HFFc6 (cell line): ENCODE data around the gene P3H4. TPM values are rescaled to one million over a fixed set of nuclear protein-coding genes. Genes with fewer than 3 reads are reported as not detected.

Experiments used
- DNase-seq: peaks from one replicate; pipeline ENCODE4 v3.0.0-alpha.2; 2018
- H3K27ac Mint-ChIP-seq: 2 replicates; pipeline ENCODE4 v1.8.0; 2020; ENCODE audit warnings: mild to moderate bottlenecking, mixed read lengths
- H3K27me3 Mint-ChIP-seq: 2 replicates; pipeline ENCODE4 v1.8.0; 2021; ENCODE audit warnings: mild to moderate bottlenecking, moderate library complexity, mixed read lengths; ENCODE audit not compliant: insufficient read depth
- H3K36me3 Mint-ChIP-seq: 2 replicates; pipeline ENCODE4 v1.8.0; 2021; ENCODE audit warnings: low read depth, mixed read lengths
- H3K4me1 Mint-ChIP-seq: 2 replicates; pipeline ENCODE4 v1.8.0; 2020; ENCODE audit warnings: low read depth, mixed read lengths
- H3K4me3 Mint-ChIP-seq: 2 replicates; pipeline ENCODE4 v1.8.0; 2020; ENCODE audit warnings: mild to moderate bottlenecking, moderate library complexity, mixed read lengths
- H3K9me3 Mint-ChIP-seq: 2 replicates; pipeline ENCODE4 v1.8.0; 2020; ENCODE audit warnings: mild to moderate bottlenecking, mixed read lengths
- CTCF ChIP-seq: fragments of 200-600 bp; sonication (generic); IDR thresholded peaks from 2 replicates; pipeline ENCODE4 v1.5.0; 2021; ENCODE audit warnings: antibody characterized with exemption, mild to moderate bottlenecking
- total RNA-seq, 6 experiments: library from RNA; stranded (reverse); fragmentation: NEBNext Ultra II Directional; extraction: Animal tissue kit (Norgen Biotek cat#: 25700); gene quantifications; 2 replicates in 1 of 6; 3 replicates in 5 of 6; pipeline ENCODE4 v1.2.3, GENCODE V29; 2021

Gene P3H4
- total RNA-seq, 6 experiments from 2014 or later = 48.8 to 75.5 (median 50.3) TPM

DNA sequence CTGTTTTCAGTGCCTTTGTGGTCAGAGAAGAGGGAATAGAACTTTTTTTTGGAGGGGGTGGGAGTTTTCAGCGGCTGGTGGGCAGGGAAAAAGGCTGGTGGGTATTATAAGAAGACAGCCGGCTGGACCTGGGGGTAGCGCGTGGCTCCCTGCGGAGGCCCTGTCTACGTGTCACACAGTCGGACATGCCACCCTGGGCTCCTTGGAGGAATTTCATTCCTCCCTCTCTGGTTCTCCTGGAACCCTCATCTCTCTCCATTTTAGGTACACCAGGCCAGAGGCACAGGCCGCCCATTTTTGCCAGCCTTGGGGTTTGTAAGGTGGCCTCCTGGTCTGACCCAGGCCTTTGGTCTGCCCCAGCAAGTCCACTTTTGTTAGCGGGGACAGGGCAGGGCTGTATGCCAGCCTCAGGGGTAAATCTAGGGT lies 2.0 kb upstream of the P3H4 start:
- H3K36me3 Mint-ChIP-seq = peaks cover 34% of the 10 kb centered on the region
- TF ChIP-seq CTCF = no peak

DNA sequence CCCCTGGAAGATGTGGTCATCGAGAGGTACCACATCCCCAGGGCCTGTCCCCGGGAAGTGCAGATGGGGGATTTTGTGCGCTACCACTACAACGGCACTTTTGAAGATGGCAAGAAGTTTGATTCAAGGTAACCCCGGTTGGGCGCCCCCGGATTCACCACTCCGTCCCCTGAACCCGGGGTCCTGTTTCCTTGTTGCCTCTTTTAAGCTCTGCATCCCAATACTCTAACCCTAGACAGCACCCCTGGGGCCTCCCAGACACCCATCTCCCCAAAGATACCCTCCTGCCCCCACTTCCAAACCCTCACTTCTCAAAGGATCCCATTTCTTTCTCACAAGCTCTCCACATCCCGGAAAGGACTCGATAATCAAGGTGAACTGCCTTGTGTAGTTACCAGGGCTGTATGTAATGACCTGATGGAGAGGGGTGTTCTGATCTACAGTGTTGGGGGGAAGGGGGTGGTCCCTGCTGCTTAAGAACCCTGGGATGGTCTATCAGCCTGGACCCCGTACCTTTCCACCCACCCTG lies 1.5 kb upstream of the P3H4 start:
- Mint-ChIP-seq H3K4me1 (peaks cover 29% of the 10 kb centered on the region), H3K27ac (peak overlapping the region; percentile 87), H3K36me3 (peaks cover 31% of the 10 kb centered on the region), H3K4me3 (peak overlapping the region; percentile 96), H3K9me3 (no peaks in the 10 kb centered on the region; the same call in 1 of the 2 replicates), H3K27me3 (peaks cover 3% of the 10 kb centered on the region)
- no peak for DNase-seq
- TF ChIP-seq CTCF = no peak

More for the DNA sequence above, 2.0 kb upstream of the P3H4 start:
- no peak for DNase-seq
- Mint-ChIP-seq H3K27me3 (peaks cover 3% of the 10 kb centered on the region), H3K9me3 (no peaks in the 10 kb centered on the region; the same call in 1 of the 2 replicates), H3K27ac (peak overlapping the region; percentile 87), H3K4me3 (peak overlapping the region; percentile 96), H3K4me1 (peaks cover 29% of the 10 kb centered on the region)

DNA sequence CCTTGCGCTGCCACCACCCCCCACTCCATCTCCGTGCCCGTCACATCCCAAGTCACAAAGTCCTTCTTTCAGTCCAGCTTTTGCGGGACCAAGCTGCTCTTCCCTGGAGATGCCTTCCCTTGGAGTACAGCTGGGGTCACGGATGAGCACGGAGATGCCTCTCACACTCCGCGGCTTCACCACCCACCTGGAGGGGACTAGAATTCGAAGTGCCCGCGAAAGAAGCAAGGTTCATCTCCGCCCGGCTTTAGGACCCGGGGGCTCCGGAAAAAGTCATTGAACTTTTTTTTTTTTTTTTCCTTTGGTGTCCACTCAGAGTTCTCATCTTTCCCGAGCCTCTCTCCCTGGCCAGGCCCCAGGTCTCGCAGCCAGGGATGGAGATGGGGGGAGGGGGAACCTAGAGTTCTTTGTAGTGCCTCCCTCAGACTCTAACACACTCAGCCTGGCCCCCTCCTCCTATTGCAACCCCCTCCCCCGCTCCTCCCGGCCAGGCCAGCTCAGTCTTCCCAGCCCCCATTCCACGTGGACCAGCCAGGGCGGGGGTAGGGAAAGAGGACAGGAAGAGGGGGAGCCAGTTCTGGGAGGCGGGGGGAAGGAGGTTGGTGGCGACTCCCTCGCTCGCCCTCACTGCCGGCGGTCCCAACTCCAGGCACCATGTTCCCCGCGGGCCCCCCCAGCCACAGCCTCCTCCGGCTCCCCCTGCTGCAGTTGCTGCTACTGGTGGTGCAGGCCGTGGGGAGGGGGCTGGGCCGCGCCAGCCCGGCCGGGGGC lies 817 bp upstream of the P3H4 start, which contains the start of gene FKBP10:
TSS of gene FKBP10 (plus strand) at position 624 of the 771 bp plus-strand sequence. CDS start at position 655, 31 bp downstream.
- DNase-seq = peak; percentile 74
- TF ChIP-seq CTCF = no peak
- Mint-ChIP-seq H3K27ac (peak within 1 kb of the TSS; percentile 87), H3K9me3 (no peaks in the 10 kb centered on the region; the same call in 1 of the 2 replicates), H3K4me1 (peaks cover 29% of the 10 kb centered on the region), H3K4me3 (peak within 1 kb of the TSS; percentile 96), H3K36me3 (peaks cover 26% of the 10 kb centered on the region), H3K27me3 (peaks cover 2% of the 10 kb centered on the region)

GRCh38 chr17:41810659-41811548 lies 845 bp downstream of the P3H4 start:
- TF ChIP-seq CTCF = no peak
- H3K4me3 Mint-ChIP-seq = peak overlapping the region; percentile 96
- peak overlapping the region; percentile 48 for H3K27ac Mint-ChIP-seq
- peaks cover 29% of the 10 kb centered on the region for H3K4me1 Mint-ChIP-seq
- peaks cover 2% of the 10 kb centered on the region for H3K27me3 Mint-ChIP-seq
- no peaks in the 10 kb centered on the region; the same call in 1 of the 2 replicates for H3K9me3 Mint-ChIP-seq
- DNase-seq = no peak
- H3K36me3 Mint-ChIP-seq = peaks cover 32% of the 10 kb centered on the region

GRCh38 chr17:41806685-41807445 lies 4.9 kb downstream of the P3H4 start:
- H3K4me1 Mint-ChIP-seq = peaks cover 17% of the 10 kb centered on the region
- peaks cover 22% of the 10 kb centered on the region for H3K36me3 Mint-ChIP-seq
- no peak overlapping the region for H3K27ac Mint-ChIP-seq
- peaks cover 2% of the 10 kb centered on the region; the same call in 1 of the 2 replicates for H3K27me3 Mint-ChIP-seq
- no peaks in the 10 kb centered on the region; the same call in 1 of the 2 replicates for H3K9me3 Mint-ChIP-seq
- no peak for TF ChIP-seq CTCF
- no peak for DNase-seq
- no peak overlapping the region for H3K4me3 Mint-ChIP-seq
